Measurements from ENCODE around the gene PLD6.

Gene PLD6

DNA sequence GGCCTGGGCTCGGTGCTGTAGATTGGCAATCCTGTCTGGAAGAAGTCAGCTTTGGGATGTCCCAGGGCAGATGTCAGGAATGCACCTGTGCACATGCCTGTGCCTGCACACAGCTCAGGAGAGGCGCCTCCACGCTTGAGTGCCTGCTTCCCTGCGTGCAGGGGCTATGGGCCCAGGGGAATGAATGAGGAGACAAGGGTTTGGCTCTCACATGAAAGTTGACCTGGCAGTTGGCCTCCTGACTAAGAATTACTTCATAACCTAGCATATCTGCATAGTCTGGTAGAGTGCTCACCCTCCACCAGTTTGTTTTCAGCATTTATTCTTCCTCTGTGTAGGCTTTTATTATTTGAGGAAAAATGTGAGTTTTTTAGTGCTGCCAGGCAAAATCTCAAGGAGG, 50.0 kb downstream of the PLD6 start:
- no peaks in the 10 kb centered on the region for H3K9me3 ChIP-seq (ENCODE audit: severe bottlenecking)
- peaks cover 90% of the 10 kb centered on the region for H3K36me3 ChIP-seq
- H3K27me3 ChIP-seq (ENCODE audit: insufficient read depth, low read depth, severe bottlenecking): no peaks in the 10 kb centered on the region
- no peak for DNase-seq
- H3K27ac ChIP-seq: no peak overlapping the region
- TF ChIP-seq, protein P1, sequence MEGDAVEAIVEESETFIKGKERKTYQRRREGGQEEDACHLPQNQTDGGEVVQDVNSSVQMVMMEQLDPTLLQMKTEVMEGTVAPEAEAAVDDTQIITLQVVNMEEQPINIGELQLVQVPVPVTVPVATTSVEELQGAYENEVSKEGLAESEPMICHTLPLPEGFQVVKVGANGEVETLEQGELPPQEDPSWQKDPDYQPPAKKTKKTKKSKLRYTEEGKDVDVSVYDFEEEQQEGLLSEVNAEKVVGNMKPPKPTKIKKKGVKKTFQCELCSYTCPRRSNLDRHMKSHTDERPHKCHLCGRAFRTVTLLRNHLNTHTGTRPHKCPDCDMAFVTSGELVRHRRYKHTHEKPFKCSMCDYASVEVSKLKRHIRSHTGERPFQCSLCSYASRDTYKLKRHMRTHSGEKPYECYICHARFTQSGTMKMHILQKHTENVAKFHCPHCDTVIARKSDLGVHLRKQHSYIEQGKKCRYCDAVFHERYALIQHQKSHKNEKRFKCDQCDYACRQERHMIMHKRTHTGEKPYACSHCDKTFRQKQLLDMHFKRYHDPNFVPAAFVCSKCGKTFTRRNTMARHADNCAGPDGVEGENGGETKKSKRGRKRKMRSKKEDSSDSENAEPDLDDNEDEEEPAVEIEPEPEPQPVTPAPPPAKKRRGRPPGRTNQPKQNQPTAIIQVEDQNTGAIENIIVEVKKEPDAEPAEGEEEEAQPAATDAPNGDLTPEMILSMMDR (IDR thresholded peaks at IDR 0.05; ENCODE audit: low read depth, low read length): no peak
- H3K4me3 ChIP-seq (ENCODE audit: low read depth, low read length): no peak overlapping the region

GRCh38 chr17:17155568-17155967, 50.6 kb downstream of the PLD6 start:
- Histone ChIP-seq H3K9me3 (ENCODE audit: severe bottlenecking) (no peaks in the 10 kb centered on the region), H3K4me3 (ENCODE audit: low read depth, low read length) (no peak overlapping the region), H3K27ac (no peak overlapping the region), H3K36me3 (peaks cover 90% of the 10 kb centered on the region), H3K27me3 (ENCODE audit: insufficient read depth, low read depth, severe bottlenecking) (no peaks in the 10 kb centered on the region)
- TF ChIP-seq, protein P1 (IDR thresholded peaks at IDR 0.05; ENCODE audit: low read depth, low read length): no peak
- no peak for DNase-seq

GRCh38 chr17:17154981-17155380, 51.2 kb downstream of the PLD6 start:
- no peaks in the 10 kb centered on the region for H3K27me3 ChIP-seq (ENCODE audit: insufficient read depth, low read depth, severe bottlenecking)
- no peaks in the 10 kb centered on the region for H3K9me3 ChIP-seq (ENCODE audit: severe bottlenecking)
- TF ChIP-seq, protein P1 (IDR thresholded peaks at IDR 0.05; ENCODE audit: low read depth, low read length): no peak
- no peak overlapping the region for H3K27ac ChIP-seq
- no peak for DNase-seq
- H3K36me3 ChIP-seq: peaks cover 88% of the 10 kb centered on the region
- no peak overlapping the region for H3K4me3 ChIP-seq (ENCODE audit: low read depth, low read length)

- no peaks in the 10 kb centered on the region for H3K27me3 ChIP-seq (ENCODE audit: insufficient read depth, low read depth, severe bottlenecking)
- H3K36me3 ChIP-seq: peaks cover 87% of the 10 kb centered on the region
- TF ChIP-seq, protein P1 (IDR thresholded peaks at IDR 0.05; ENCODE audit: low read depth, low read length): no peak
- no peaks in the 10 kb centered on the region for H3K9me3 ChIP-seq (ENCODE audit: severe bottlenecking)
- H3K4me3 ChIP-seq (ENCODE audit: low read depth, low read length): no peak overlapping the region
- no peak overlapping the region for H3K27ac ChIP-seq
- no peak for DNase-seq
Observed at GRCh38 chr17:17154556-17154955, 51.6 kb downstream of the PLD6 start.

- Histone ChIP-seq H3K36me3 (peaks cover 79% of the 10 kb centered on the region), H3K27ac (no peak overlapping the region), H3K9me3 (ENCODE audit: severe bottlenecking) (no peaks in the 10 kb centered on the region), H3K27me3 (ENCODE audit: insufficient read depth, low read depth, severe bottlenecking) (no peaks in the 10 kb centered on the region), H3K4me3 (ENCODE audit: low read depth, low read length) (no peak overlapping the region)
- no peak for DNase-seq
- TF ChIP-seq, protein P1 (IDR thresholded peaks at IDR 0.05; ENCODE audit: low read depth, low read length): no peak
Observed at GRCh38 chr17:17153709-17154108, 52.4 kb downstream of the PLD6 start.

GRCh38 chr17:17153071-17153470, 53.1 kb downstream of the PLD6 start:
- H3K4me3 ChIP-seq (ENCODE audit: low read depth, low read length): no peak overlapping the region
- TF ChIP-seq, protein P1 (IDR thresholded peaks at IDR 0.05; ENCODE audit: low read depth, low read length): no peak
- peaks cover 82% of the 10 kb centered on the region for H3K36me3 ChIP-seq
- no peak overlapping the region for H3K27ac ChIP-seq
- H3K27me3 ChIP-seq (ENCODE audit: insufficient read depth, low read depth, severe bottlenecking): no peaks in the 10 kb centered on the region
- no peak for DNase-seq
- no peaks in the 10 kb centered on the region for H3K9me3 ChIP-seq (ENCODE audit: severe bottlenecking)

Data from WERI-Rb-1 (cell line).